HepG2 (cell line): ENCODE measurements around the gene COG1. TPM values are rescaled to one million over a fixed set of nuclear protein-coding genes. Genes with fewer than 3 reads are reported as not detected.

Experiments
- ADNP ChIP-seq: sonication (generic); formaldehyde crosslinking; IDR thresholded peaks from 2 replicates; pipeline ENCODE4 v1.4.0; 2020; ENCODE audit warnings: missing genetic modification reagents
- CCAR2 ChIP-seq: fragments of 200-400 bp; formaldehyde crosslinking; optimal IDR thresholded peaks from 2 replicates; pipeline ENCODE3; 2018; ENCODE audit warnings: low read depth, mild to moderate bottlenecking, low read length, moderate library complexity
- CHCHD3 ChIP-seq: sonication (generic); formaldehyde crosslinking; IDR thresholded peaks from 2 replicates; pipeline ENCODE4 v1.8.0; 2022; ENCODE audit warnings: mild to moderate bottlenecking, missing genetic modification reagents, moderate library complexity
- FOSL2 ChIP-seq: sonication (generic); formaldehyde crosslinking; IDR thresholded peaks from 2 replicates; pipeline ENCODE4 v1.4.0; 2020; ENCODE audit warnings: missing genetic modification reagents
- HES4 ChIP-seq: sonication (generic); formaldehyde crosslinking; IDR thresholded peaks from 2 replicates; pipeline ENCODE4 v1.9.0; 2021; ENCODE audit warnings: mild to moderate bottlenecking, missing genetic modification reagents, borderline replicate concordance
- JUNB ChIP-seq: sonication (generic); formaldehyde crosslinking; IDR thresholded peaks from 2 replicates; pipeline ENCODE4 v1.8.0; 2022; ENCODE audit warnings: missing genetic modification reagents, mild to moderate bottlenecking, borderline replicate concordance
- KMT2B ChIP-seq: IDR thresholded peaks from 2 replicates; pipeline ENCODE4 v1.6.1; 2016; ENCODE audit warnings: missing genetic modification reagents, missing compliant biosample characterization
- LCORL ChIP-seq, 2 experiments: fragments of 450-650 bp in 1 of 2; sonication (generic) in 1 of 2; formaldehyde crosslinking in 1 of 2; IDR thresholded peaks; 2 replicates each; pipeline versions ENCODE4 v1.5.0 to v1.6.1; 2017 to 2020; ENCODE audit warnings: antibody characterized with exemption in 1 of 2, missing genetic modification reagents in 1 of 2
- MED1 ChIP-seq: sonication (generic); formaldehyde crosslinking; IDR thresholded peaks from 2 replicates; pipeline ENCODE4 v1.4.0; 2020; ENCODE audit warnings: missing genetic modification reagents
- NFE2L1 ChIP-seq: sonication (generic); formaldehyde crosslinking; IDR thresholded peaks from 2 replicates; pipeline ENCODE4 v1.4.0; 2020; ENCODE audit warnings: missing genetic modification reagents, mild to moderate bottlenecking, borderline replicate concordance
- NFKBIZ ChIP-seq: IDR thresholded peaks from 2 replicates; pipeline ENCODE4 v1.6.1; 2018; ENCODE audit warnings: missing genetic modification reagents, missing compliant biosample characterization
- SCMH1 ChIP-seq: sonication (generic); formaldehyde crosslinking; IDR thresholded peaks from 2 replicates; pipeline ENCODE4 v1.9.0; 2021; ENCODE audit warnings: missing genetic modification reagents, mild to moderate bottlenecking, borderline replicate concordance
- SMC3 ChIP-seq: IDR thresholded peaks from 2 replicates; pipeline ENCODE4 v1.6.1; 2011; ENCODE audit warnings: low read length, improper control_type of control experiment
- ZBTB7A ChIP-seq: sonication (generic); formaldehyde crosslinking; IDR thresholded peaks from 2 replicates; pipeline ENCODE4 v1.8.0; 2022; ENCODE audit warnings: mild to moderate bottlenecking, missing genetic modification reagents
- ZNF205 ChIP-seq: IDR thresholded peaks from 2 replicates; pipeline ENCODE4 v1.6.1; 2018; ENCODE audit warnings: missing biosample characterization, missing genetic modification reagents
- ZNF354B ChIP-seq: sonication (generic); formaldehyde crosslinking; IDR thresholded peaks from 2 replicates; pipeline ENCODE4 v1.8.0; 2022; ENCODE audit warnings: mild to moderate bottlenecking, missing genetic modification reagents
- ZNF468 ChIP-seq: sonication (generic); formaldehyde crosslinking; IDR thresholded peaks from 2 replicates; pipeline ENCODE4 v1.8.0; 2022; ENCODE audit warnings: mild to moderate bottlenecking, moderate library complexity, missing genetic modification reagents
- ZNF841 ChIP-seq: sonication (generic); formaldehyde crosslinking; IDR thresholded peaks from 2 replicates; pipeline ENCODE4 v1.8.1; 2023; ENCODE audit warnings: missing genetic modification reagents, borderline replicate concordance
- polyA plus RNA-seq, 8 experiments: library from polyadenylated mRNA; depleted of rRNA in 3 of 8; stranded (reverse) in 7 of 8; unstranded in 1 of 8; fragments of >200 nt; fragmentation: Illumina TruSeq in 4 of 8; extraction: Trizol in 4 of 8; gene quantifications; 2 replicates each; pipeline versions ENCODE4 v1.2.1 to v1.2.3, GENCODE V29; 2011 to 2016; ENCODE audit warnings: low read depth in 4 of 8, missing spikeins in 1 of 8, mixed read lengths in 1 of 8; ENCODE audit not compliant: insufficient read depth in 1 of 8
- total RNA-seq, 5 experiments: library from RNA; depleted of rRNA; stranded (reverse); fragments of >200 nt; fragmentation: Illumina TruSeq; extraction: Trizol; gene quantifications; 2 replicates each; pipeline ENCODE4 v1.2.3, GENCODE V29; 2016; ENCODE audit warnings: low read depth in 1 of 5
- TF ChIP-seq, protein P1 (sequence below), 2 experiments: sonication (generic) in 1 of 2; formaldehyde crosslinking in 1 of 2; IDR thresholded peaks; 2 replicates each; pipeline versions ENCODE4 v1.4.0 to v1.6.1; 2018 to 2020; ENCODE audit warnings: missing genetic modification reagents in 2 of 2, borderline replicate concordance in 1 of 2, low read depth in 1 of 2, mild to moderate bottlenecking in 1 of 2, missing biosample characterization in 1 of 2
- TF ChIP-seq, protein P2 (sequence below): sonication (generic); formaldehyde crosslinking; IDR thresholded peaks from 2 replicates; pipeline ENCODE4 v1.4.0; 2020; ENCODE audit warnings: missing genetic modification reagents
- TF ChIP-seq, protein P3 (sequence below): IDR thresholded peaks from 2 replicates; pipeline ENCODE4 v1.6.1; 2016; ENCODE audit warnings: low read depth
- TF ChIP-seq, protein P4 (sequence below): sonication (generic); formaldehyde crosslinking; IDR thresholded peaks from 2 replicates; pipeline ENCODE4 v1.4.0; 2020; ENCODE audit warnings: missing genetic modification reagents
- TF ChIP-seq, protein P5 (sequence below): fragments of 450-650 bp; IDR thresholded peaks from 2 replicates; pipeline ENCODE4 v1.6.1; 2017

COG1 gene
- total and polyA plus RNA-seq, 2 of the 13 experiments (the other 11 are each of a cell fraction or from before 2014, with no cell fraction given), result 36.6 to 39.7 TPM

DNA sequence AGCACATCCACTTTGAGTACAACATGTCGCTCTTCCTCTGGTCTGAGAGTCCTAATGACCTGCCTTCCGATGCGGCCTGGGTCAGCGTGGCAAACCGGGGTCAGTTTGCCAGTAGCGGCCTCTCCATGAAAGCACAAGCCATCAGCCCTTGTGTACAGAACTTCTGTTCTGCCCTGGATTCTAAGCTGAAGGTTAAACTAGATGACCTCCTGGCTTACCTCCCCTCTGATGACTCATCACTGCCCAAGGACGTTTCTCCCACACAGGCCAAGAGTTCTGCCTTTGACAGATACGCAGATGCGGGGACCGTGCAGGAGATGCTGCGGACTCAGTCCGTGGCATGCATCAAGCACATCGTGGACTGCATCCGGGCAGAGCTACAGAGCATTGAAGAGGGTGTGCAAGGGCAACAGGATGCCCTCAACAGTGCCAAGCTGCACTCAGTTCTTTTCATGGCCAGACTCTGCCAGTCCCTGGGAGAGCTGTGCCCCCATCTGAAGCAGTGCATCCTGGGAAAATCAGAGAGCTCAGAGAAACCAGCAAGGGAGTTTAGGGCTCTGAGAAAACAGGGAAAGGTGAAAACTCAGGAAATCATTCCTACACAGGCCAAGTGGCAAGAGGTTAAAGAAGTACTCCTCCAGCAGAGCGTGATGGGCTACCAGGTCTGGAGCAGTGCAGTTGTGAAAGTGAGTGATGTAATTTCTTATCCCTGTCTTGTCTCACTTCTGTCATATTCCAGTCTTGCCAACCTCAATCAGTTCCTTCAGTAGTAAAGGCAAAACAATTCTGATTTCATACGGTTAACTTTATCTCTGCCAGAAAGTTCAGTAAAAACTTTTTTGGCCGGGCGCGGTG is 8.6 kb downstream of the COG1 start (continued):
- TF ChIP-seq LCORL (IDR thresholded peaks at IDR 0.05), result no peak
- TF ChIP-seq LCORL (CRISPR knock-in tag; IDR thresholded peaks at IDR 0.05), result peak; percentile 97
- peak; percentile 73; the same call in 1 of the 2 replicates for TF ChIP-seq ZNF205 (CRISPR knock-in tag)
- TF ChIP-seq SCMH1, result no peak
- no peak for TF ChIP-seq ZNF354B (CRISPR knock-in tag)
- TF ChIP-seq FOSL2 (CRISPR knock-in tag), result peak; percentile 100
- no peak for TF ChIP-seq CHCHD3 (CRISPR knock-in tag)
- TF ChIP-seq, protein P1, sequence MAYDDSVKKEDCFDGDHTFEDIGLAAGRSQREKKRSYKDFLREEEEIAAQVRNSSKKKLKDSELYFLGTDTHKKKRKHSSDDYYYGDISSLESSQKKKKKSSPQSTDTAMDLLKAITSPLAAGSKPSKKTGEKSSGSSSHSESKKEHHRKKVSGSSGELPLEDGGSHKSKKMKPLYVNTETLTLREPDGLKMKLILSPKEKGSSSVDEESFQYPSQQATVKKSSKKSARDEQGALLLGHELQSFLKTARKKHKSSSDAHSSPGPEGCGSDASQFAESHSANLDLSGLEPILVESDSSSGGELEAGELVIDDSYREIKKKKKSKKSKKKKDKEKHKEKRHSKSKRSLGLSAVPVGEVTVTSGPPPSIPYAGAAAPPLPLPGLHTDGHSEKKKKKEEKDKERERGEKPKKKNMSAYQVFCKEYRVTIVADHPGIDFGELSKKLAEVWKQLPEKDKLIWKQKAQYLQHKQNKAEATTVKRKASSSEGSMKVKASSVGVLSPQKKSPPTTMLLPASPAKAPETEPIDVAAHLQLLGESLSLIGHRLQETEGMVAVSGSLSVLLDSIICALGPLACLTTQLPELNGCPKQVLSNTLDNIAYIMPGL (CRISPR knock-in tag; IDR thresholded peaks at IDR 0.05; ENCODE audit: borderline replicate concordance in 1 of 2, low read depth in 1 of 2), result peak; percentile 74 to 84; a peak in 3 of 4 replicates
- TF ChIP-seq CCAR2, result no peak
- peak; percentile 97 for TF ChIP-seq MED1 (CRISPR knock-in tag)
- no peak for TF ChIP-seq ZNF841
- 0 out of 2 replicates have a peak, but pooled peaks have one; percentile 21 for TF ChIP-seq NFKBIZ
- no peak; the same call in 1 of the 2 replicates for TF ChIP-seq ZBTB7A (CRISPR knock-in tag)
- peak; percentile 17; the same call in 1 of the 2 replicates for TF ChIP-seq SMC3
- TF ChIP-seq ADNP (CRISPR knock-in tag), result no peak
- TF ChIP-seq, protein P2, sequence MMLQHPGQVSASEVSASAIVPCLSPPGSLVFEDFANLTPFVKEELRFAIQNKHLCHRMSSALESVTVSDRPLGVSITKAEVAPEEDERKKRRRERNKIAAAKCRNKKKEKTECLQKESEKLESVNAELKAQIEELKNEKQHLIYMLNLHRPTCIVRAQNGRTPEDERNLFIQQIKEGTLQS (CRISPR knock-in tag), result peak; percentile 100
- peak; percentile 78; the same call in 1 of the 2 replicates for TF ChIP-seq NFE2L1 (CRISPR knock-in tag)
- peak; percentile 32; the same call in 1 of the 2 replicates for TF ChIP-seq KMT2B (CRISPR knock-in tag)
- TF ChIP-seq, protein P3, sequence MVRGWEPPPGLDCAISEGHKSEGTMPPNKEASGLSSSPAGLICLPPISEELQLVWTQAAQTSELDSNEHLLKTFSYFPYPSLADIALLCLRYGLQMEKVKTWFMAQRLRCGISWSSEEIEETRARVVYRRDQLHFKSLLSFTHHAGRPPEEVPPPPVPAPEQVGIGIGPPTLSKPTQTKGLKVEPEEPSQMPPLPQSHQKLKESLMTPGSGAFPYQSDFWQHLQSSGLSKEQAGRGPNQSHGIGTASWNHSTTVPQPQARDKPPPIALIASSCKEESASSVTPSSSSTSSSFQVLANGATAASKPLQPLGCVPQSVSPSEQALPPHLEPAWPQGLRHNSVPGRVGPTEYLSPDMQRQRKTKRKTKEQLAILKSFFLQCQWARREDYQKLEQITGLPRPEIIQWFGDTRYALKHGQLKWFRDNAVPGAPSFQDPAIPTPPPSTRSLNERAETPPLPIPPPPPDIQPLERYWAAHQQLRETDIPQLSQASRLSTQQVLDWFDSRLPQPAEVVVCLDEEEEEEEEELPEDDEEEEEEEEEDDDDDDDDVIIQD (CRISPR knock-in tag), result peak; percentile 97
- TF ChIP-seq, protein P4, sequence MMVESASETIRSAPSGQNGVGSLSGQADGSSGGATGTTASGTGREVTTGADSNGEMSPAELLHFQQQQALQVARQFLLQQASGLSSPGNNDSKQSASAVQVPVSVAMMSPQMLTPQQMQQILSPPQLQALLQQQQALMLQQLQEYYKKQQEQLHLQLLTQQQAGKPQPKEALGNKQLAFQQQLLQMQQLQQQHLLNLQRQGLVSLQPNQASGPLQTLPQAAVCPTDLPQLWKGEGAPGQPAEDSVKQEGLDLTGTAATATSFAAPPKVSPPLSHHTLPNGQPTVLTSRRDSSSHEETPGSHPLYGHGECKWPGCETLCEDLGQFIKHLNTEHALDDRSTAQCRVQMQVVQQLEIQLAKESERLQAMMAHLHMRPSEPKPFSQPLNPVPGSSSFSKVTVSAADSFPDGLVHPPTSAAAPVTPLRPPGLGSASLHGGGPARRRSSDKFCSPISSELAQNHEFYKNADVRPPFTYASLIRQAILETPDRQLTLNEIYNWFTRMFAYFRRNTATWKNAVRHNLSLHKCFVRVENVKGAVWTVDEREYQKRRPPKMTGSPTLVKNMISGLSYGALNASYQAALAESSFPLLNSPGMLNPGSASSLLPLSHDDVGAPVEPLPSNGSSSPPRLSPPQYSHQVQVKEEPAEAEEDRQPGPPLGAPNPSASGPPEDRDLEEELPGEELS, result peak; percentile 87
- no peak for TF ChIP-seq ZNF468 (CRISPR knock-in tag)
- TF ChIP-seq, protein P5, sequence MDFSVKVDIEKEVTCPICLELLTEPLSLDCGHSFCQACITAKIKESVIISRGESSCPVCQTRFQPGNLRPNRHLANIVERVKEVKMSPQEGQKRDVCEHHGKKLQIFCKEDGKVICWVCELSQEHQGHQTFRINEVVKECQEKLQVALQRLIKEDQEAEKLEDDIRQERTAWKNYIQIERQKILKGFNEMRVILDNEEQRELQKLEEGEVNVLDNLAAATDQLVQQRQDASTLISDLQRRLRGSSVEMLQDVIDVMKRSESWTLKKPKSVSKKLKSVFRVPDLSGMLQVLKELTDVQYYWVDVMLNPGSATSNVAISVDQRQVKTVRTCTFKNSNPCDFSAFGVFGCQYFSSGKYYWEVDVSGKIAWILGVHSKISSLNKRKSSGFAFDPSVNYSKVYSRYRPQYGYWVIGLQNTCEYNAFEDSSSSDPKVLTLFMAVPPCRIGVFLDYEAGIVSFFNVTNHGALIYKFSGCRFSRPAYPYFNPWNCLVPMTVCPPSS, result no peak
- no peak for TF ChIP-seq HES4 (CRISPR knock-in tag)
- TF ChIP-seq JUNB (CRISPR knock-in tag), result peak; percentile 100
